OCI-LY7 (cell line): ENCODE measurements around the gene CTNNA3. TPM values are rescaled to one million over a fixed set of nuclear protein-coding genes. Genes with fewer than 3 reads are reported as not detected.

Source experiments
- BruUV-seq: library from RNA; stranded (reverse); fragments of 400-500 nt; replicated peaks from 2 replicates; lab custom pipeline; 2021; lab: Mats Ljungman, UMichigan
- CTCF ChIA-PET: fragments of 300-600 bp; sonication (Branson Sonifier 250); formaldehyde crosslinking; loops from one replicate; lab custom pipeline; 2022; ENCODE audit warnings: antibody characterized with exemption; ENCODE audit not compliant: unreplicated experiment; lab: Charles Lee
- POLR2A ChIA-PET: fragments of 300-600 bp; sonication (Branson Sonifier 250); formaldehyde crosslinking; loops from one replicate; lab custom pipeline; 2022; ENCODE audit warnings: antibody characterized with exemption; lab: Charles Lee
- DNase-seq: peaks from one replicate; pipeline ENCODE4 v3.0.0-alpha.2; 2015; ENCODE audit warnings: low spot score
- H2AFZ ChIP-seq: fragments of 200-600 bp; sonication (generic), shearing (Covaris generic); 2 replicates; pipeline ENCODE4 v1.6.1; 2014; ENCODE audit warnings: mild to moderate bottlenecking, antibody characterized with exemption, low read length, moderate library complexity
- H3K27ac ChIP-seq: fragments of 200-600 bp; sonication (generic); 2 replicates; pipeline ENCODE4 v1.5.1; 2014; ENCODE audit warnings: mixed run types, low read depth, mild to moderate bottlenecking, moderate library complexity, low read length, inconsistent platforms; ENCODE audit not compliant: poor library complexity, severe bottlenecking
- H3K36me3 ChIP-seq: fragments of 200-600 bp; sonication (generic); 2 replicates; pipeline ENCODE4 v1.6.1; 2014; ENCODE audit warnings: mild to moderate bottlenecking, antibody characterized with exemption, low read length, moderate library complexity, mixed read lengths; ENCODE audit not compliant: insufficient read depth
- H3K4me1 ChIP-seq: fragments of 200-600 bp; sonication (generic); 2 replicates; pipeline ENCODE4 v1.5.1; 2014; ENCODE audit warnings: mild to moderate bottlenecking, low read length; ENCODE audit not compliant: insufficient read depth, poor library complexity, severe bottlenecking
- H3K4me2 ChIP-seq: fragments of 200-600 bp; sonication (generic); 2 replicates; pipeline ENCODE4 v1.6.1; 2014; ENCODE audit warnings: mild to moderate bottlenecking, low read length
- H3K4me3 ChIP-seq: fragments of 200-600 bp; sonication (generic); 2 replicates; pipeline ENCODE4 v1.5.1; 2014; ENCODE audit warnings: mild to moderate bottlenecking, low read depth, low read length; ENCODE audit not compliant: poor library complexity, severe bottlenecking
- H3K79me2 ChIP-seq: fragments of 200-600 bp; sonication (generic); 2 replicates; pipeline ENCODE4 v1.6.1; 2016; ENCODE audit warnings: low read depth, mild to moderate bottlenecking, low read length, moderate library complexity, mixed read lengths; ENCODE audit not compliant: insufficient read depth
- H3K9me2 ChIP-seq: fragments of 200-600 bp; sonication (generic); 2 replicates; pipeline ENCODE4 v1.6.1; 2016; ENCODE audit warnings: mild to moderate bottlenecking, low read length, mixed read lengths; ENCODE audit not compliant: insufficient read depth
- H3K9me3 ChIP-seq: fragments of 200-600 bp; sonication (generic); 2 replicates; pipeline ENCODE4 v1.6.1; 2014; ENCODE audit warnings: mild to moderate bottlenecking, mixed run types, low read length, mixed read lengths
- H4K20me1 ChIP-seq: fragments of 200-600 bp; sonication (generic); 2 replicates; pipeline ENCODE4 v1.6.1; 2014; ENCODE audit warnings: mild to moderate bottlenecking, antibody characterized with exemption, low read length, moderate library complexity, mixed read lengths; ENCODE audit not compliant: insufficient read depth
- CTCF ChIP-seq: fragments of 200-600 bp; sonication (generic); conservative IDR thresholded peaks from 2 replicates; pipeline ENCODE4 v1.5.1; 2014; ENCODE audit warnings: mild to moderate bottlenecking, antibody characterized with exemption, low read length, moderate library complexity, mixed read lengths
- EZH2phosphoT487 ChIP-seq: fragments of 200-600 bp; sonication (generic); IDR thresholded peaks from 2 replicates; pipeline ENCODE4 v1.6.1; 2018; ENCODE audit warnings: low read depth, borderline replicate concordance, mild to moderate bottlenecking, mixed run types, antibody characterized with exemption, low read length, moderate library complexity, mixed read lengths
- intact Hi-C: fragments of 100-400 bp; cut with micrococcal nuclease; formaldehyde crosslinking; loops from one replicate; pipeline ENCODE4 v1.10.0; 2022; ENCODE audit not compliant: unreplicated experiment
- total RNA-seq, 2 experiments: library from RNA; depleted of rRNA in 1 of 2; stranded (reverse); fragments of >200 nt in 1 of 2; shearing (Covaris generic) in 1 of 2; gene quantifications; 2 replicates each; pipeline ENCODE4 v1.2.3, GENCODE V29; 2014 to 2022

CTNNA3 gene
- total RNA-seq, 2 experiments from 2014 or later: not detected

DNA sequence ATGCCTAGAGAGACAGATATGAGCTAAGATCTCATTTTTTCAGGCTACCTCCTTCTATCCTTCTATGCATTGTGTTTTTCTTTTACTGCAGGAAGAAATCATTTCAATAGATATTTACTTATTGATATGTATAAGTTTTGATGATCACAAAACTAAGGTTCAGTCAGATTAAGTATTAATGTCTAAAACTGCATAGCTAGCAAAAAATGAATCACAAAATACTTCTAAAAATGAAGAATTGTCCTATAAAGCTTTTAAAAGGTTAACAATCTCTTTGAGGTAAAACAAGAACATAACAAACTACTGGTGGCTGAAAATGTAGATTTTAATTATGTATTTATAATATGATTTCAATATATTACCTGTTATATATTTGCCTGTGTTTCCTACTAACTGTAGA lies 1403.1 kb downstream of the CTNNA3 start:
- Histone ChIP-seq H3K36me3 (no peaks in the 10 kb centered on the region), H4K20me1 (no peaks in the 10 kb centered on the region), H3K4me1 (no peaks in the 10 kb centered on the region), H3K27ac (no peak overlapping the region), H3K9me2 (no peaks in the 10 kb centered on the region), H3K9me3 (no peaks in the 10 kb centered on the region), H3K79me2 (no peaks in the 10 kb centered on the region), H3K4me2 (no peak overlapping the region), H3K4me3 (no peak overlapping the region), H2AFZ (no peak overlapping the region)
- CTCF ChIA-PET: no interaction called here
- BruUV-seq: no TSS peak
- no peak for TF ChIP-seq EZH2phosphoT487
- TF ChIP-seq CTCF: no peak
- no peak for DNase-seq
- intact Hi-C loops: no loop called here
- POLR2A ChIA-PET: no interaction called here

DNA sequence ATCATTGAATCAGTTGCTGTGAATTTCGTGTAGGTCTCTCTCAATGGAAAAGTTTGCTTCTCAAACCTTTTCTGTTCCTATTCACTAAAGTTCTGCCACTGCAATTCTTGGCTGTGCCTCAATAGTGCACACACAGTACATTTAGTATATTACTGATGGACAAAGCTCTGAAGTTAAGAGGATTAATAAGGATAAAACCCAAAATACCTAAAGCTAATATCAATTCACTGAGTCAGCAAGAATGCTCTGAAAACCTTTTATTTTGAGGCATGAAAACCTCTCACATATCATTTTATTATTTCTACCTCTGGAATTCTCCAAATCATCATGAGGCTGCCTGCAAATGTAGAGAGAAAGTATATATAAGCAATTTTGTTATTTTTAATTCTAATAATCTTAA lies 1403.5 kb downstream of the CTNNA3 start:
- no peak for TF ChIP-seq CTCF
- TF ChIP-seq EZH2phosphoT487: no peak
- no peak overlapping the region for H3K27ac ChIP-seq
- H3K9me3 ChIP-seq: no peaks in the 10 kb centered on the region
- H3K36me3 ChIP-seq: no peaks in the 10 kb centered on the region
- BruUV-seq: no TSS peak
- ChIA-PET POLR2A (no interaction called here), CTCF (no interaction called here)
- H3K4me1 ChIP-seq: no peaks in the 10 kb centered on the region
- no peak for DNase-seq
- no peak overlapping the region for H3K4me3 ChIP-seq
- no peaks in the 10 kb centered on the region for H4K20me1 ChIP-seq
- no peak overlapping the region for H2AFZ ChIP-seq
- no peaks in the 10 kb centered on the region for H3K9me2 ChIP-seq
- intact Hi-C loops: no loop called here
- H3K79me2 ChIP-seq: no peaks in the 10 kb centered on the region
- H3K4me2 ChIP-seq: no peak overlapping the region

DNA sequence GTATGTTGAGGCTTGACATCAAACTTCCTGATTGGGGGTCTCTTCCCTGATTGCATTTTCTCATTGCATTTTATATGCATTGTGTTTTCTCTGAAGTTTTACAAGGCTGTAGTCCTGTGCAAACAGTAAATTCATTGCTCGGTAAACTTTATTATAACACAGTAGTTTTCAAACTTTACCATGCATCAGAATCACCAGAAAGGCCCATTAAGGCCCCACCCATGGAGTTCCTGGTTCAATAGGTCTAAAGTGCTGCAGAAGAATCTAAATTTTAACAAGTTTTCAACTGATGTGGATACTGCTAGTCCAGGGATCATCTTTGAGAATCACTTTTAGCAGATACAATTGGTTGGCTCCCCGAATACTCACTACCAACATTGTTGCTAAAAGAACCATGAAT lies 1404.9 kb downstream of the CTNNA3 start:
- H2AFZ ChIP-seq: no peak overlapping the region
- ChIA-PET CTCF (no interaction called here), POLR2A (no interaction called here)
- H3K27ac ChIP-seq: no peak overlapping the region
- no peaks in the 10 kb centered on the region for H3K9me2 ChIP-seq
- no peaks in the 10 kb centered on the region for H3K9me3 ChIP-seq
- intact Hi-C loops: no loop called here
- H3K4me1 ChIP-seq: no peaks in the 10 kb centered on the region
- BruUV-seq: no TSS peak
- no peaks in the 10 kb centered on the region for H4K20me1 ChIP-seq
- H3K4me3 ChIP-seq: no peak overlapping the region
- DNase-seq: no peak
- no peaks in the 10 kb centered on the region for H3K79me2 ChIP-seq
- no peaks in the 10 kb centered on the region for H3K36me3 ChIP-seq
- no peak for TF ChIP-seq EZH2phosphoT487
- TF ChIP-seq CTCF: no peak
- no peak overlapping the region for H3K4me2 ChIP-seq
